ENCODE data around the gene TBC1D25. TPM values are rescaled to one million over a fixed set of nuclear protein-coding genes. Genes with fewer than 3 reads are reported as not detected.

Gene TBC1D25
- polyA plus RNA-seq, 1 of the 3 experiments (the other 2 are of a cell fraction): 18.4 TPM

GRCh38 chrX:48496660-48497059 lies 42.9 kb upstream of the TBC1D25 start (continued):
- TF ChIP-seq ZBTB33 (IDR thresholded peaks at IDR 0.05; ENCODE audit: borderline replicate concordance, low read depth) (no peak), FOSL2 (IDR thresholded peaks at IDR 0.05; ENCODE audit: borderline replicate concordance, low read depth) (no peak), NFIC (IDR thresholded peaks at IDR 0.05; ENCODE audit: borderline replicate concordance) (no peak), GATA2 (CRISPR knock-in tag; IDR thresholded peaks at IDR 0.05) (no peak), USF2 (IDR thresholded peaks at IDR 0.05; ENCODE audit: borderline replicate concordance, low read depth, low read length) (no peak), IRF3 (IDR thresholded peaks at IDR 0.05; ENCODE audit: low read depth, low read length) (no peak), GABPA (IDR thresholded peaks at IDR 0.05; ENCODE audit: low read depth) (no peak)

- peak overlapping the region; percentile 3; the same call in 1 of the 2 replicates for H3K4me2 ChIP-seq
- WGBS (ENCODE audit: low lambda C conversion rate): 38% methylated on average over 5 of the region's 5 CpGs
- no peak for TF ChIP-seq GABPA (IDR thresholded peaks at IDR 0.05; ENCODE audit: low read depth)
- TF ChIP-seq MEF2A (IDR thresholded peaks at IDR 0.05; ENCODE audit: borderline replicate concordance, low read depth): no peak
These were observed 41.6 kb upstream of the TBC1D25 start for GRCh38 chrX:48497871-48498270.

GRCh38 chrX:48498374-48498809 lies 41.1 kb upstream of the TBC1D25 start:
- H3K4me2 ChIP-seq: peak overlapping the region; percentile 3; the same call in 1 of the 2 replicates
- POLR2A ChIA-PET: no interaction called here
- H4K20me1 ChIP-seq (ENCODE audit: insufficient read depth): no peaks in the 10 kb centered on the region
- no peaks in the 10 kb centered on the region for H3K79me2 ChIP-seq (ENCODE audit: insufficient read depth)
- no peaks in the 10 kb centered on the region for H3F3A ChIP-seq (replicated peaks; ENCODE audit: insufficient read depth)
- 8% methylated on average over 6 of the region's 6 CpGs for WGBS (ENCODE audit: low lambda C conversion rate)
- no peak for DNase-seq
- H3K27ac ChIP-seq (ENCODE audit: low read depth in 2 of 2, low read length in 1 of 2): peak overlapping the region in 1 of 2 experiments; percentile 43; a peak in 1 of 4 replicates
- no peaks in the 10 kb centered on the region for H3K9me2 ChIP-seq
- no peaks in the 10 kb centered on the region; the same call in 1 of the 2 replicates for H3K27me3 ChIP-seq (ENCODE audit: insufficient read depth)
- no peaks in the 10 kb centered on the region for H3K9me3 ChIP-seq
- H3K9ac ChIP-seq: no peak overlapping the region
- H3K4me1 ChIP-seq (ENCODE audit: control insufficient read depth in 1 of 2, insufficient read depth in 2 of 2, low read depth in 1 of 2, low read length in 1 of 2): no peaks in the 10 kb centered on the region
- no peak overlapping the region for H2AFZ ChIP-seq (ENCODE audit: low read depth)
- CTCF ChIA-PET: no interaction called here
- H3K36me3 ChIP-seq (replicated peaks in 1 of 2; ENCODE audit: control insufficient read depth in 1 of 2, insufficient read depth in 2 of 2, low read length in 1 of 2): no peaks in the 10 kb centered on the region
- no peak overlapping the region for H3K4me3 ChIP-seq (ENCODE audit: low read depth in 2 of 2, low read length in 1 of 2)
- TF ChIP-seq EP300 (IDR thresholded peaks at IDR 0.05; ENCODE audit: borderline replicate concordance in 1 of 2, low read depth in 1 of 2, low read length in 1 of 2) (peak in 1 of 2 experiments; percentile 25; a peak in 1 of 4 replicates), USF1 (IDR thresholded peaks at IDR 0.05; ENCODE audit: borderline replicate concordance, low read depth) (no peak), REST (IDR thresholded peaks at IDR 0.05; ENCODE audit: low read depth, low read length) (no peak), FOSL2 (IDR thresholded peaks at IDR 0.05; ENCODE audit: borderline replicate concordance, low read depth) (peak; percentile 83), PBX3 (IDR thresholded peaks at IDR 0.05) (peak; percentile 65), POLR2AphosphoS5 (IDR thresholded peaks at IDR 0.05; ENCODE audit: low read depth, low read length) (no peak), RXRA (IDR thresholded peaks at IDR 0.05; ENCODE audit: borderline replicate concordance, low read depth) (0 out of 2 replicates have a peak, but pooled peaks have one; percentile 11)

More at GRCh38 chrX:48497871-48498270, 41.6 kb upstream of the TBC1D25 start:
- no peak overlapping the region for H3K4me3 ChIP-seq (ENCODE audit: low read depth in 2 of 2, low read length in 1 of 2)
- no peaks in the 10 kb centered on the region for H3F3A ChIP-seq (replicated peaks; ENCODE audit: insufficient read depth)
- POLR2A ChIA-PET: no interaction called here
- H3K36me3 ChIP-seq (replicated peaks in 1 of 2; ENCODE audit: control insufficient read depth in 1 of 2, insufficient read depth in 2 of 2, low read length in 1 of 2): no peaks in the 10 kb centered on the region
- no peak overlapping the region for H3K9ac ChIP-seq
- no peak for DNase-seq
- H3K9me3 ChIP-seq: no peaks in the 10 kb centered on the region
- no peaks in the 10 kb centered on the region for H4K20me1 ChIP-seq (ENCODE audit: insufficient read depth)
- H3K27ac ChIP-seq (ENCODE audit: low read depth in 2 of 2, low read length in 1 of 2): peak overlapping the region in 1 of 2 experiments; percentile 43; a peak in 2 of 4 replicates
- CTCF ChIA-PET: no interaction called here
- H3K4me1 ChIP-seq (ENCODE audit: control insufficient read depth in 1 of 2, insufficient read depth in 2 of 2, low read depth in 1 of 2, low read length in 1 of 2): no peaks in the 10 kb centered on the region
- no peaks in the 10 kb centered on the region for H3K9me2 ChIP-seq
- H3K79me2 ChIP-seq (ENCODE audit: insufficient read depth): no peaks in the 10 kb centered on the region
- H3K27me3 ChIP-seq (ENCODE audit: insufficient read depth): no peaks in the 10 kb centered on the region; the same call in 1 of the 2 replicates
- no peak overlapping the region for H2AFZ ChIP-seq (ENCODE audit: low read depth)
